HG03045 (cell line): ENCODE measurements around the gene CORO2B.

Experiments used
- ATAC-seq: cut with Tn5 transposase; IDR thresholded peaks from one replicate; pipeline ENCODE4 v1.9.1; 2021; ENCODE audit warnings: mild to moderate bottlenecking, moderate library complexity; ENCODE audit not compliant: unreplicated experiment

Gene CORO2B

GRCh38 chr15:68572309-68572708, 6.5 kb upstream of the CORO2B start:
- no peak for ATAC-seq

GRCh38 chr15:68572921-68573320, 5.9 kb upstream of the CORO2B start:
- no peak for ATAC-seq

- no peak for ATAC-seq
Measured at GRCh38 chr15:68574046-68574445, 4.7 kb upstream of the CORO2B start.

- ATAC-seq, result no peak
Measured at GRCh38 chr15:68574629-68575028, 4.2 kb upstream of the CORO2B start.

- ATAC-seq, result no peak
Measured at GRCh38 chr15:68576235-68576892, 2.4 kb upstream of the CORO2B start.

- ATAC-seq, result no peak
Measured at GRCh38 chr15:68578175-68578979, 416 bp upstream of the CORO2B start.

GRCh38 chr15:68580026-68580882, 1.5 kb downstream of the CORO2B start:
- ATAC-seq, result no peak

- ATAC-seq, result no peak
Measured at GRCh38 chr15:68580883-68581155, 2.0 kb downstream of the CORO2B start.

- ATAC-seq, result no peak
Measured at GRCh38 chr15:68581725-68582124, 2.9 kb downstream of the CORO2B start.

- no peak for ATAC-seq
Measured at GRCh38 chr15:68582236-68582635, 3.4 kb downstream of the CORO2B start.

- no peak for ATAC-seq
Measured at GRCh38 chr15:68582864-68583263, 4.1 kb downstream of the CORO2B start.

- ATAC-seq, result no peak
Measured at GRCh38 chr15:68583321-68583720, 4.5 kb downstream of the CORO2B start.

- no peak for ATAC-seq
Measured at GRCh38 chr15:68583936-68584755, 5.4 kb downstream of the CORO2B start.

- no peak for ATAC-seq
Measured at GRCh38 chr15:68584756-68585573, 6.2 kb downstream of the CORO2B start.

- ATAC-seq, result no peak
Measured at GRCh38 chr15:68585574-68586273, 6.9 kb downstream of the CORO2B start.

- ATAC-seq, result no peak
Measured at GRCh38 chr15:68586274-68586961, 7.6 kb downstream of the CORO2B start.

GRCh38 chr15:68587769-68588385, 9.1 kb downstream of the CORO2B start:
- ATAC-seq, result no peak

GRCh38 chr15:68589053-68589452, 10.3 kb downstream of the CORO2B start:
- ATAC-seq, result no peak
